MCF 10A (cell line): Measurements from ENCODE around the gene RCE1. TPM values are rescaled to one million over a fixed set of nuclear protein-coding genes. Genes with fewer than 3 reads are reported as not detected.

ENCODE experiments used
- BruUV-seq: library from RNA; stranded (reverse); fragments of 400-500 nt; replicated peaks from 2 replicates; lab custom pipeline; 2021; lab: Mats Ljungman, UMichigan
- CTCF ChIA-PET: fragments of 300-600 bp; sonication (Branson Sonifier 250); formaldehyde crosslinking; extraction: SDS; loops from one replicate; lab custom pipeline; 2021; ENCODE audit warnings: antibody characterized with exemption, inconsistent platforms; lab: Yijun Ruan, JAX
- POLR2A ChIA-PET: fragments of 300-600, 350-650 bp; sonication (Branson Sonifier 250); formaldehyde crosslinking; extraction: SDS; loops from one replicate; lab custom pipeline; 2020; ENCODE audit warnings: antibody characterized with exemption, inconsistent platforms; lab: Yijun Ruan, JAX
- DNase-seq: peaks from one replicate; pipeline ENCODE4 v3.0.0-alpha.2; 2018; ENCODE audit not compliant: unreplicated experiment
- H3K27ac Mint-ChIP-seq: one replicate; pipeline ENCODE4 v1.8.0; 2022; ENCODE audit warnings: mild to moderate bottlenecking, low read depth, mixed read lengths; ENCODE audit not compliant: unreplicated experiment
- H3K27me3 Mint-ChIP-seq: one replicate; pipeline ENCODE4 v1.8.0; 2022; ENCODE audit warnings: mixed read lengths; ENCODE audit not compliant: insufficient read depth, unreplicated experiment
- H3K36me3 Mint-ChIP-seq: one replicate; pipeline ENCODE4 v1.8.0; 2022; ENCODE audit warnings: mild to moderate bottlenecking, moderate library complexity, mixed read lengths; ENCODE audit not compliant: insufficient read depth, unreplicated experiment
- H3K4me1 Mint-ChIP-seq: one replicate; pipeline ENCODE4 v1.8.0; 2022; ENCODE audit warnings: mixed read lengths; ENCODE audit not compliant: insufficient read depth, unreplicated experiment
- H3K4me3 Mint-ChIP-seq: one replicate; pipeline ENCODE4 v1.8.0; 2022; ENCODE audit warnings: mild to moderate bottlenecking, moderate library complexity, mixed read lengths; ENCODE audit not compliant: unreplicated experiment
- H3K9me3 Mint-ChIP-seq: one replicate; pipeline ENCODE4 v1.8.0; 2022; ENCODE audit warnings: mixed read lengths; ENCODE audit not compliant: unreplicated experiment
- CTCF ChIP-seq: fragments of 200-600 bp; IDR thresholded peaks from one replicate; pipeline ENCODE4 v1.8.0; 2022; ENCODE audit warnings: antibody characterized with exemption, mild to moderate bottlenecking; ENCODE audit not compliant: unreplicated experiment
- intact Hi-C: fragments of 100-400 bp; cut with micrococcal nuclease; formaldehyde crosslinking; loops from 2 replicates; pipeline ENCODE4 v1.14.1; 2022
- total RNA-seq: library from RNA; stranded (reverse); gene quantifications from 2 replicates; pipeline ENCODE4 v1.2.3, GENCODE V29; 2022

RCE1 gene
- total RNA-seq, 1 experiment from 2014 or later = 23.3 TPM

- no TSS peak for BruUV-seq
- H3K4me3 Mint-ChIP-seq = no peak overlapping the region
- POLR2A ChIA-PET = interaction anchor here (0.8 to 2.5 kb wide), 8 partner anchors 15 to 244 kb away, joined by 3 to 10 read pairs (median 4); partner anchors contain the start of genes PC, RCE1 and RHOD
These were observed 34.5 kb downstream of the RCE1 start for GRCh38 chr11:66877588-66878385.

GRCh38 chr11:66878474-66878873 is 35.2 kb downstream of the RCE1 start:
- POLR2A ChIA-PET = interaction anchor here (0.5 to 2.5 kb wide), 8 partner anchors 14 to 588 kb away, joined by 3 to 10 read pairs (median 4); partner anchors contain the start of genes RCE1 and RHOD
- Mint-ChIP-seq H3K36me3 (peaks cover 11% of the 10 kb centered on the region), H3K4me1 (peaks cover 55% of the 10 kb centered on the region), H3K27me3 (no peaks in the 10 kb centered on the region), H3K9me3 (no peaks in the 10 kb centered on the region), H3K27ac (no peak overlapping the region), H3K4me3 (peak overlapping the region; percentile 48)
- no peak for TF ChIP-seq CTCF
- CTCF ChIA-PET = interaction anchor here (1.1 kb wide), 1 partner anchor 46 kb away, joined by 3 read pairs; no protein-coding TSS in a partner anchor
- DNase-seq = peak; percentile 45
- BruUV-seq = no TSS peak
- intact Hi-C loops = no loop called here

More at GRCh38 chr11:66877588-66878385, 34.5 kb downstream of the RCE1 start:
- TF ChIP-seq CTCF = no peak
- Mint-ChIP-seq H3K27ac (no peak overlapping the region), H3K27me3 (no peaks in the 10 kb centered on the region), H3K36me3 (peaks cover 6% of the 10 kb centered on the region), H3K9me3 (no peaks in the 10 kb centered on the region), H3K4me1 (peaks cover 53% of the 10 kb centered on the region)
- no peak for DNase-seq
- intact Hi-C loops = no loop called here
- CTCF ChIA-PET = interaction anchor here (1.1 kb wide), 1 partner anchor 47 kb away, joined by 3 read pairs; no protein-coding TSS in a partner anchor

GRCh38 chr11:66879000-66879399 is 35.8 kb downstream of the RCE1 start:
- H3K27ac Mint-ChIP-seq = no peak overlapping the region
- H3K4me3 Mint-ChIP-seq = no peak overlapping the region
- H3K9me3 Mint-ChIP-seq = no peaks in the 10 kb centered on the region
- H3K4me1 Mint-ChIP-seq = peaks cover 55% of the 10 kb centered on the region
- no peaks in the 10 kb centered on the region for H3K27me3 Mint-ChIP-seq
- no peak for TF ChIP-seq CTCF
- no peak for DNase-seq
- CTCF ChIA-PET = interaction anchor here (0.6 to 1.1 kb wide), 2 partner anchors 46 to 516 kb away, joined by 3 to 4 read pairs; no protein-coding TSS in a partner anchor
- POLR2A ChIA-PET = interaction anchor here (0.5 to 3.7 kb wide), 8 partner anchors 14 to 587 kb away, joined by 3 to 26 read pairs (median 5); partner anchors contain the start of genes PC and RHOD
- intact Hi-C loops = no loop called here
- no TSS peak for BruUV-seq
- peaks cover 13% of the 10 kb centered on the region for H3K36me3 Mint-ChIP-seq

- Mint-ChIP-seq H3K36me3 (peaks cover 13% of the 10 kb centered on the region), H3K4me3 (peak overlapping the region; percentile 43), H3K4me1 (peaks cover 50% of the 10 kb centered on the region), H3K27me3 (no peaks in the 10 kb centered on the region), H3K9me3 (no peaks in the 10 kb centered on the region), H3K27ac (no peak overlapping the region)
- no TSS peak for BruUV-seq
- ChIA-PET CTCF (interaction anchor here (0.6 to 1.2 kb wide), 2 partner anchors 78 to 516 kb away, joined by 3 to 4 read pairs; no protein-coding TSS in a partner anchor), POLR2A (interaction anchor here (1.8 to 3.7 kb wide), 4 partner anchors 12 to 176 kb away, joined by 6 to 26 read pairs (median 12); partner anchors contain the start of genes PC and RHOD)
- DNase-seq = no peak
- TF ChIP-seq CTCF = no peak
- intact Hi-C loops = no loop called here
These were observed 36.3 kb downstream of the RCE1 start for GRCh38 chr11:66879583-66879982.
